Dendritic cell treated with granulocyte-macrophage colony-stimulating factor and Interleukin-4, amounts not matched to agents 40 ng/mL and 50 ng/mL, for 4 days (primary cell): Measurements from ENCODE around the gene ARHGEF26.

Experiments used
- H3K27ac Mint-ChIP-seq: one replicate; pipeline ENCODE4 v1.8.0; 2022; ENCODE audit warnings: mild to moderate bottlenecking, mixed read lengths
- H3K27me3 Mint-ChIP-seq: one replicate; pipeline ENCODE4 v1.8.0; 2022; ENCODE audit warnings: mild to moderate bottlenecking, mixed read lengths
- H3K36me3 Mint-ChIP-seq: one replicate; pipeline ENCODE4 v1.8.0; 2022; ENCODE audit warnings: low read depth, mixed read lengths
- H3K4me1 Mint-ChIP-seq: one replicate; pipeline ENCODE4 v1.8.0; 2022; ENCODE audit warnings: low read depth, mixed read lengths
- H3K4me3 Mint-ChIP-seq: one replicate; pipeline ENCODE4 v1.8.0; 2022; ENCODE audit warnings: mild to moderate bottlenecking, moderate library complexity, mixed read lengths
- H3K9me3 Mint-ChIP-seq: one replicate; pipeline ENCODE4 v1.8.0; 2022; ENCODE audit warnings: mixed read lengths
- intact Hi-C: fragments of 100-400 bp; cut with micrococcal nuclease; formaldehyde crosslinking; loops from one replicate; pipeline ENCODE4 v1.15.0; 2022

The ARHGEF26 gene

GRCh38 chr3:154126651-154127050 is 5.5 kb downstream of the ARHGEF26 start:
- H3K27me3 Mint-ChIP-seq = peaks cover 29% of the 10 kb centered on the region
- H3K4me3 Mint-ChIP-seq = no peak overlapping the region
- H3K4me1 Mint-ChIP-seq = peaks cover 14% of the 10 kb centered on the region
- no peak overlapping the region for H3K27ac Mint-ChIP-seq
- intact Hi-C loops = no loop called here
- H3K36me3 Mint-ChIP-seq = no peaks in the 10 kb centered on the region
- no peaks in the 10 kb centered on the region for H3K9me3 Mint-ChIP-seq

- intact Hi-C loops = no loop called here
- H3K36me3 Mint-ChIP-seq = no peaks in the 10 kb centered on the region
- H3K4me1 Mint-ChIP-seq = peaks cover 4% of the 10 kb centered on the region
- no peak overlapping the region for H3K27ac Mint-ChIP-seq
- peaks cover 4% of the 10 kb centered on the region for H3K27me3 Mint-ChIP-seq
- H3K9me3 Mint-ChIP-seq = no peaks in the 10 kb centered on the region
- no peak overlapping the region for H3K4me3 Mint-ChIP-seq
These were observed 8.4 kb downstream of the ARHGEF26 start for GRCh38 chr3:154129625-154130024.

DNA sequence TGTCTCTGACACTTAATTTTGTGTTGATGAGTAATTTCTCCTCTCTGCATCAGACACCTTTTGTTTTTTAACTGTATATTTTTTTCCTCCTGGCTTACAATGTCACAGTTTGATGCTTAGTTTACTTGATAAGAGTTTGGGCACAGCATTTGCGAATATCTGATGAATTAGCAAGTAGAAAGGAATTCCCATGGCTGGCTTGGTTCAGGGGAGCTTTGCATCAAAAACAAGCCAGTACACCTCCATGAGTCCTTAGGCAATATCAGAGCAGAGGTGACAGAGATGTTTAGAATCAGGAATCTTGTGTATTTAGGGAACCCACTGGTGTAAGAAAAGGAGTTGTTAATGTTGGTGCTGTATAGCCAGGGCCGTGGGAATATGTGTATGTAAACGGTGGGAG is 9.3 kb downstream of the ARHGEF26 start:
- intact Hi-C loops = no loop called here
- no peak overlapping the region for H3K27ac Mint-ChIP-seq
- no peaks in the 10 kb centered on the region for H3K36me3 Mint-ChIP-seq
- H3K4me1 Mint-ChIP-seq = peaks cover 4% of the 10 kb centered on the region
- H3K4me3 Mint-ChIP-seq = no peak overlapping the region
- H3K27me3 Mint-ChIP-seq = no peaks in the 10 kb centered on the region
- H3K9me3 Mint-ChIP-seq = no peaks in the 10 kb centered on the region

GRCh38 chr3:154131830-154132229 is 10.6 kb downstream of the ARHGEF26 start:
- Mint-ChIP-seq H3K9me3 (no peaks in the 10 kb centered on the region), H3K4me3 (no peak overlapping the region), H3K36me3 (no peaks in the 10 kb centered on the region), H3K27me3 (no peaks in the 10 kb centered on the region), H3K4me1 (peaks cover 4% of the 10 kb centered on the region), H3K27ac (no peak overlapping the region)
- intact Hi-C loops = no loop called here

DNA sequence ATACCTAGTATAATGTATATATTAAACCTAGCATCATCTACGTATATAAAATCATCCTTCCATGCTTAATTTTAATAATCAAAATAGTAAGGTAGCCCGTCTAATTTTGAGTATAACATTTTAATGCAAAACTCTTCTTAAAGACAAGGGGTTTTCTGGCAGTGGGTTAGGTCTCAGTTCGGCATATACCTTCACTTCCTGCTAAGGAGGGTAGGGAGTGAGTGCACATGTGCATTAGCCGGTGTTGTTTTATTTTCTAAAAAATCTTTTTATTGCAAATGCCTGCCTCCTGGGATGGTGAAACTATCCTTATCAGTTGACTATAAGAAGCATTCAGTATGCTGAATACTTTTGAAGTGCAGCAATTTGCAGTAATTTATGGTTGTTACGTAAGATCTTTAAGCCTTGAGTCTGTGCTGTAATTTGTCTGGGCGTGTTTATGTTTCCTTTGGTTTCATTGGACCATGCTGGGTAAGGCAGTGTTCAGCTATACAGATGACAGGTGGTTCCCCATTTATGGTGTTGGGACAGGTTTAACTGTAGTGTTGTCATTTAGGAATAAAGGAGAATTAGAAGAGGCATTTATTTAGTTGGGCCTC is 11.7 kb downstream of the ARHGEF26 start:
- intact Hi-C loops = no loop called here
- Mint-ChIP-seq H3K27ac (no peak overlapping the region), H3K36me3 (no peaks in the 10 kb centered on the region), H3K4me3 (no peak overlapping the region), H3K4me1 (peaks cover 4% of the 10 kb centered on the region), H3K27me3 (no peaks in the 10 kb centered on the region), H3K9me3 (no peaks in the 10 kb centered on the region)

- Mint-ChIP-seq H3K27me3 (no peaks in the 10 kb centered on the region), H3K27ac (no peak overlapping the region), H3K9me3 (no peaks in the 10 kb centered on the region), H3K4me3 (no peak overlapping the region), H3K4me1 (peaks cover 4% of the 10 kb centered on the region), H3K36me3 (no peaks in the 10 kb centered on the region)
- intact Hi-C loops = no loop called here
These were observed 14.5 kb downstream of the ARHGEF26 start for GRCh38 chr3:154135511-154136173.

DNA sequence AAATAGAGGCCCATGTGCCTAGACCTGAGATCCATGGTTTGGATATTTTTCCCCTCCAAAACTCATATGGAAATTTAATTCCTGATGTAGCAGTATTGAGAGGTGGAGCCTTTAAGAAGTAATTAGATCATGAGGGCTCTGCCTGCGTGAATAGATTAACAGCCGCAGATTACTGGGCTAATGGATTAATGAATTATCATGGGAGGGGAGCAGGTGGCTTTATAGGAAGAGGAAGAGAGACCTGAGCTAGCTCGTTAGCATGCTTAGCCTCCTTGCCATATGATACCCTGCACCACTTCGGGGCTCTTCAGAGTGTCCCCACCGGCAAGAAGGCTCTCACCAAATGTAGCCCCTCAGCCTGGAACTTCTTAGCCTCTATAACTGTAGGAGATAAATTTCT is 15.8 kb downstream of the ARHGEF26 start:
- Mint-ChIP-seq H3K36me3 (no peaks in the 10 kb centered on the region), H3K4me1 (peaks cover 4% of the 10 kb centered on the region), H3K27me3 (no peaks in the 10 kb centered on the region), H3K9me3 (no peaks in the 10 kb centered on the region), H3K27ac (no peak overlapping the region), H3K4me3 (no peak overlapping the region)
- intact Hi-C loops = no loop called here

DNA sequence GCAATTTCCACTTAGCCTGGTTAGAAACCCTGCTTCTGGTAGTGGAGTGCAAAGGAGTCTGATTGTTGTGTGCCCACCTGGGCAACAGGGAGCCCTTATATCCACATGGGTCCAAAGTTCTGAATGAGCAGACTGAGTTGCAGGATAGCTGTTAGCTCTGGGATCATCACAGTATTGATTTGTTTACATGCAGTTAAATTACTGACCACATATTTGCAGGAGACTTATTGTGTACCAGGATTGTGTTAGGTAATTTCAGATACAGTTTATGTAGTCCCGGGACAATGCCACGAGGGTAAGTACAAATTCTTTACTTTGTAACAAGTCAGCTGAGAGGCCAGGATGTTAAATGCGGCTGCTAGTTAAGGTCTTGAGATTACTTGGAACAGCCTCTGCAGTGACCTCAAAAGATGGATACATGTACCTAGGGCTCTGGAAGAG is 18.8 kb downstream of the ARHGEF26 start:
- no peaks in the 10 kb centered on the region for H3K4me1 Mint-ChIP-seq
- H3K27me3 Mint-ChIP-seq = no peaks in the 10 kb centered on the region
- no peaks in the 10 kb centered on the region for H3K36me3 Mint-ChIP-seq
- intact Hi-C loops = no loop called here
- H3K9me3 Mint-ChIP-seq = no peaks in the 10 kb centered on the region
- H3K4me3 Mint-ChIP-seq = no peak overlapping the region
- H3K27ac Mint-ChIP-seq = no peak overlapping the region

DNA sequence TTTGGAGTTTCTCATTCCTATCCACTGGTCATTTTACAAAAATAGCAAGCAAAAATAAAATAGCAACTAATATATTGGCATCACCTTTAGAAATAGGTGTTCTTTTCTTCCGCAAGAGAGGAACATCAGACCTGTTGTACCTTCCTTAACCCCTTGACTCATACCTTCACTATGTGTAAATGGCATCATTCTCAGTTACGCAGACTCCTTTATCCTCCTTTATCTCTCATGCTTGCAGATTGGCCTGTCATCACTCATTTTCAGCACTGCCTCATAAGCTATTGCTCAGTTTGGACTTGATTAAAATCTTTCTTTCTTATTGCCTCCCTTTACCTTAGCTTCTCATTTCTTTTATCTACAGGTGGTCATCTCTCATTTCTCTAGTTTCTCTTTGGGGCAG is 21.4 kb downstream of the ARHGEF26 start:
- no peak overlapping the region for H3K4me3 Mint-ChIP-seq
- no peaks in the 10 kb centered on the region for H3K36me3 Mint-ChIP-seq
- no peaks in the 10 kb centered on the region for H3K9me3 Mint-ChIP-seq
- no peaks in the 10 kb centered on the region for H3K27me3 Mint-ChIP-seq
- no peaks in the 10 kb centered on the region for H3K4me1 Mint-ChIP-seq
- no peak overlapping the region for H3K27ac Mint-ChIP-seq
- intact Hi-C loops = no loop called here

DNA sequence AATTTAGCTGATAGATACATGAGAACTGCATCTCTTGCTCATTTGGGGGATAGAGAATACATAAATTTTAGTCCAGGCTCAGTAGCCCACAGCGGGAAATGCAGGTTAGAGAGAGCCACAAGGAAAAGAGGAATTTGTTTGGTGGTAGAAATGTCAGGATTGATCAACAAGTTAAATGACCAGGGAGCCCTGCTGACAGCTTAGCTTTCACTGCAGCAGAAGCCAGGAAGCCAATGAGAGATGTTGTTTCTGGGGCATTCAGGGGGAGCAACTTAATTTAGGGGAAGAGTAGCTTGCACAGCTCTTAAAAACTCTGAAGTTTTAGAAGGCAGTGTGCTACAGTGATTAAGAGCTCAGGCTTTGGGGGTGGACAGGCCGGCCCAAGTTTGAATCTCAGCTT is 22.7 kb downstream of the ARHGEF26 start:
- no peak overlapping the region for H3K27ac Mint-ChIP-seq
- no peak overlapping the region for H3K4me3 Mint-ChIP-seq
- H3K9me3 Mint-ChIP-seq = no peaks in the 10 kb centered on the region
- intact Hi-C loops = no loop called here
- no peaks in the 10 kb centered on the region for H3K4me1 Mint-ChIP-seq
- no peaks in the 10 kb centered on the region for H3K36me3 Mint-ChIP-seq
- H3K27me3 Mint-ChIP-seq = no peaks in the 10 kb centered on the region

- Mint-ChIP-seq H3K27ac (no peak overlapping the region), H3K4me1 (no peaks in the 10 kb centered on the region), H3K9me3 (no peaks in the 10 kb centered on the region), H3K27me3 (no peaks in the 10 kb centered on the region), H3K36me3 (no peaks in the 10 kb centered on the region), H3K4me3 (no peak overlapping the region)
- intact Hi-C loops = no loop called here
These were observed 23.8 kb downstream of the ARHGEF26 start for GRCh38 chr3:154144825-154145465.

GRCh38 chr3:154148541-154148940 is 27.4 kb downstream of the ARHGEF26 start:
- intact Hi-C loops = no loop called here
- no peaks in the 10 kb centered on the region for H3K4me1 Mint-ChIP-seq
- no peaks in the 10 kb centered on the region for H3K9me3 Mint-ChIP-seq
- H3K36me3 Mint-ChIP-seq = no peaks in the 10 kb centered on the region
- H3K4me3 Mint-ChIP-seq = no peak overlapping the region
- no peaks in the 10 kb centered on the region for H3K27me3 Mint-ChIP-seq
- no peak overlapping the region for H3K27ac Mint-ChIP-seq

GRCh38 chr3:154149286-154149685 is 28.1 kb downstream of the ARHGEF26 start:
- no peak overlapping the region for H3K27ac Mint-ChIP-seq

DNA sequence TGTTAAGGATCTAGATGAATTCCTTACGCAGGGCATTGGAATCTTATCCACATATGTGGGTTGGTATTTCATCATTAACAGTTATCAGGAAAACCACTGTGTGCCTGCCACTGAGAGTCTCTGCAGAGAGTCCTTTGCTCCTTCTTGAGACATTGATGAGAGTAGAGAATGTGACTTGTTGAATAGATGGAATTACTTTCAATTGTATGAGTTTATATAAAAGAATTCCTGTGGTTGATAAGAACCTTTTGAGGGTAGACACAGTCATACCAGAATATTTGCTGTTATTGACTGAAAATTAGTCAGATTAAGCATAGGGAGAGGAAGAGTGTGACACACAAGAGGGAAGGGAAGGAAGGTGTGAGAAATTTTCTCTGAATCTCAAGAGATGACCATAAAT is 30.8 kb downstream of the ARHGEF26 start:
- Mint-ChIP-seq H3K4me3 (no peak overlapping the region), H3K36me3 (no peaks in the 10 kb centered on the region), H3K9me3 (no peaks in the 10 kb centered on the region), H3K4me1 (no peaks in the 10 kb centered on the region), H3K27ac (no peak overlapping the region), H3K27me3 (no peaks in the 10 kb centered on the region)
- intact Hi-C loops = no loop called here

More at GRCh38 chr3:154149286-154149685, 28.1 kb downstream of the ARHGEF26 start:
- Mint-ChIP-seq H3K27me3 (no peaks in the 10 kb centered on the region), H3K4me3 (no peak overlapping the region), H3K9me3 (no peaks in the 10 kb centered on the region), H3K36me3 (no peaks in the 10 kb centered on the region), H3K4me1 (no peaks in the 10 kb centered on the region)
- intact Hi-C loops = no loop called here
